ENCODE data around the gene HCN2. TPM values are rescaled to one million over a fixed set of nuclear protein-coding genes. Genes with fewer than 3 reads are reported as not detected.
"Not testable (repeated sequence)": the region's sequence is repeated elsewhere in the genome, so short reads cannot be mapped to it uniquely, and the experiment has no call there.

HCN2 gene
- total RNA-seq, 2 experiments from 2014 or later = 1.0 to 1.2 TPM

DNA sequence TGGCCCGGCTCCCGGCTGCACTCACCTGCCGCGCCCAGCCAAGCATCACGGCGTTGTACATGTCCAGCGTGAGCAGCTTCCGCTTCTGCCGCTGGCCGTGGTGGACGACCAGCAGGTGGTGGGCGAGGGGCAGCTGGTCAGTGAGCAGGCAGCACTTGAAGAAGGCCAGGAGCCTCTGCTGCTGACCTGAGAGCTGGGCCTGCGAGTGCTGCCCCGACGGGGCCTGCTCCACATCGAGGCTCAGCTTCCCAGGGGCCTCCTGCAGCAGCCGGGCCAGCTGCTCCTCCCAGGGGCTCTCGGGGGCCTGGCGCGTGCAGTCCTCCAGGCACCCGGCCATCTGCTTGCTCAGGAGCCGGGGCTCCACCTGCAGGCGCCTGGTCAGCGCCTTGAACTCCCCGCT lies 39.8 kb downstream of the HCN2 start:
- ATAC-seq (ENCODE audit: low read depth); H3K36me3 Mint-ChIP-seq; H3K27me3 Mint-ChIP-seq; H3K27ac Mint-ChIP-seq; POLR2A ChIA-PET; H3K9me3 Mint-ChIP-seq; DNase-seq; H3K4me3 Mint-ChIP-seq: not testable (repeated sequence)
- peaks cover 11% of the 10 kb centered on the region for H3K4me1 Mint-ChIP-seq

DNA sequence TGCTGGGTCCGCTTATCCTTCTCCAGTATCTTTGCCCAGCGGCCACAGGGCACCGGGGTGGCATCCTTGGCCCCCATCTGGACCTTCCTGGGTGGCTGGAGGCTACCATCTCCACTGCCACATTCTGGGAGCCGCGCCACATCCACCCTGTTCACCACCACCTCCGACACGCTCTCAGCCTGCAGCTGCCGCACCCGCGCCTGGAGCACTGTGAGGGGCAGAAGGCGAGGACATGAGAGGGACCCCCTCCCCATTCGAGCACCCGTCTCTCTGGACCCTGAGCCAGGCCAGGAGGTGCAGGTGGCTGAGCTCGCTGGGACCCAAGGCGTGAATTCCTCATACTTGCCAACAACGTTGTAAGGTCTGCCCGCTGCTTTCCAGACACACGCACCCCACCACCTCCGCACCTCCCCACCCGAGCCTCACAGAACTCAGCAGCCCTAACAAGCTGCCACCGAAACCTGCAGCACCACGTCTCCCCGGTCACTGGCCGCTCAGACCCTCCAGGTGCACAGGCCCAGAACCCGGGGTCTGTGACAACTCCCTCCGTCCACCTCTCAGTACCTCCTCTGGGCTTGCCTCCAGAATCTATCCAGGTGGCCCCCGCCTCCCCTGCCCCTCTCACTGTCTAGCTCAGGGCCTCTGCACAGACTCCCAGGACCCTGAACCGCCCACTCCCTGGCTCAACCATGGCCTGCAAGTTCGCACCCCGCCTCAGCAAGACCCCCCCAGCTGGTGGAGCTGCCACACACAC lies 40.5 kb downstream of the HCN2 start:
- Mint-ChIP-seq H3K36me3 (peaks cover 9% of the 10 kb centered on the region), H3K4me1 (peaks cover 11% of the 10 kb centered on the region), H3K4me3 (no peak overlapping the region), H3K9me3 (no peaks in the 10 kb centered on the region), H3K27ac (no peak overlapping the region), H3K27me3 (no peaks in the 10 kb centered on the region)
- POLR2A ChIA-PET = no interaction called here
- no peak for DNase-seq
- no peak for ATAC-seq (ENCODE audit: low read depth)

DNA sequence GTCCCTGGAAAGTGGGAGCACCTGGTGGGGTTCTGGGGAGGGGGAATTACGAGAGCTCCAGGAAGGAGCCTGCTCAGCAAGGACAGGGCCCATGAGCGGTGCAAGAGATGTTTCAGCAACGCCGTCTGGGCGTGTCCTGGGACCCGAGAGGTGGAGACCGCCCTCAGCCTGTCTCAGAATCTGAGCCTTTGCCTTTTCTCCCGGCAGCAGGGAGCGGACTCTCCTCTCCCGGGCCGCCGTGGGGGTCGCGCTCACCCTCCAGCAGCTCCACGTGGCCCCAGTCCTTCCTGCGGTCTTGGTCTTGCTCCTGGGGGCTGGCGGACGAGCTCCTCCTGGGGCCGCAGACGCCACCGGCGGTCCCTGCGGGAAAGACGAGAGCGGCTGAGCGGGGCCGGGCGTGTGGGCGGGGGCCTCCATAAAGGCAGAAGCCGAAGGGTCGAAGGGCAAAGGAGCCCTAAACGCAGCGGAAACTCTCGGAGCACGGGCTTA lies 42.9 kb downstream of the HCN2 start:
- no peaks in the 10 kb centered on the region for H3K9me3 Mint-ChIP-seq
- H3K4me1 Mint-ChIP-seq = peaks cover 9% of the 10 kb centered on the region
- DNase-seq = no peak
- peak overlapping the region; percentile 94 for H3K27ac Mint-ChIP-seq
- ATAC-seq (ENCODE audit: low read depth) = peak; percentile 24
- H3K27me3 Mint-ChIP-seq = no peaks in the 10 kb centered on the region
- H3K36me3 Mint-ChIP-seq = peaks cover 6% of the 10 kb centered on the region
- POLR2A ChIA-PET = interaction anchor here (0.8 to 1.4 kb wide), 4 partner anchors 27 to 100 kb away, joined by 3 to 4 read pairs (median 3); no protein-coding TSS in a partner anchor
- peak overlapping the region; percentile 87 for H3K4me3 Mint-ChIP-seq

DNA sequence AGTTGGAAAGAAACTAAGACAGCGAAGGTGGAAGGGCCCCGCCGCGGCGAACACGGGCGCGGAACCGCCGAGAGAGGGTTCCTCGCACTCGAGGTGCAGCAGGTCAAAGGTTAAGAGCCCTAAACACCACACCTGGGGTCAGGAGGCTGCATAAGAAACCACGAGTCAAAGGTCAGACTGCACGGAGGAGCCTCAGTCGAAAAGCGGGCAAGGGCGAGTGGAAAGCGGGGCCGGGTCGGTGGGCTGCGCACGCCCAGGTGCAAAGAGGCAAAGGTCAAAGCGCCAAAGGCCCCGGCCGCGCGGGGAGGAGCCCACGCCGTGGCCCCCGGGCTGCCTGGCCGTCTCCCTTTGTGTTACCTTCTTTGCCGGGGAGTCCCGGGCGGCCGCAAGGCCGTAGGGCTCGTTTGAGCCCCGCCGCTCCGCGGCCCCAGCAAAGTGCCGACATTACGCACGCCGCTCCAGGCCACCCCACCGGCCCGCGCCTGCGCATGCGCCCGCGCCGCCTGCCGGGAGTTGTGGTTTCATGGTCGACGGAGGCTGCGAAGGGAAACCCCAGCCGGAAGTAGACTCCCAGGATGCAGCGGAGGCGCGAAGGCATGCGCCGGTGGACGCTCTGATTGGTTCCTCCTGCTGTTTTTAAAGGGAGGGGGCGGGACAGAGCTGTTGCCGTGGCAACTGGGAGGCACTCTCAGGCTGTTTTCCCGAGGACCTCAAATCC lies 43.5 kb downstream of the HCN2 start, which contains the start of gene POLRMT:
POLRMT (minus strand) TSS at position 470 of the 718 bp plus-strand sequence; CDS start at position 445, 25 bp downstream.
- H3K9me3 Mint-ChIP-seq = no peaks in the 10 kb centered on the region
- peak within 1 kb of the TSS; percentile 94 for H3K27ac Mint-ChIP-seq
- no peaks in the 10 kb centered on the region for H3K27me3 Mint-ChIP-seq
- ATAC-seq (ENCODE audit: low read depth) = peak; percentile 95
- peaks cover 6% of the 10 kb centered on the region for H3K36me3 Mint-ChIP-seq
- POLR2A ChIA-PET = interaction anchor here (0.7 to 1.4 kb wide), 10 partner anchors 12 to 127 kb away, joined by 3 to 15 read pairs (median 3); partner anchors contain the start of gene RNF126
- DNase-seq = peak; percentile 95
- peaks cover 9% of the 10 kb centered on the region for H3K4me1 Mint-ChIP-seq
- peak within 1 kb of the TSS; percentile 87 for H3K4me3 Mint-ChIP-seq

DNA sequence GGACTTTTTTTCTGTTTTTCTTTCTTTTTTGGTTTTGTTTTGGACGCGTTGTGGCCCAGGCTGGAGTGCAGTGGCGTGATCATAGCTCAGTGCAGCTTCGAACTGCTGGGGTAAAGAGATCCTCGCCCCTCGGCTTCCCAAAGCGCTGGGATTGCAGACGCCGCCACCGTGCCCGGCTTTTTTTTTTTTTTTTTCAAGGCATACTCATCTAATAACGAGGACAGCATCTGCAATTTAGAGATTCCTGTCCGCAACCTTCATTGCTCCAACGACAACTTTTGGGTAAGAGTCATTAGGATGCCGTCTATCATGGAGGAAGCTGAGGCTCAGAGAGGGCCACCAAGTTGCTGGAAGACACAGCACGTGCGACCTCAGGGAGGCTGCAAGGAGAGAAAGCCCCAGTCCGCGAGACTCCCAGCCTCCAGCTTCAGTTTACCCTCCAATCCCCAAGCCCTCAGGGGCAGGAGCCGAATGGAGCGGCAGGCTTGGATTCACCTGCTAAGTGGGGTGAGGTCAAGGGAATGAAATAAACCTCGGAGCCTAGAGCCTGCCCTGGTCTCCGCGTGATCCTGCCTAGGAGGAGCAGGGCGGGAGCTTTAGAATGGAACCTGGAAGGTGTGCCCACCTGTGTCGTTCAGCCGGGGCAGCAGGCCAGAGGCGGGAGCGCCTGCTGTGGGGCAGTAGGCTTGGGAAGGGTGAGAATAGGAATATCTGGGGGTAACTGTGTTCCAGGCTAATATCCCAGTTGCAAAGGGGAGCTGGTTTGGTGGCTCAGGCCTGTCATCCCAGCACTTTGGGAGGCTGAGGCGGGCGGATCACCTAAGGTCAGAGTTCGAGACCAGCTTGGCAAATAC lies 44.3 kb downstream of the HCN2 start:
- H3K27ac Mint-ChIP-seq = peak overlapping the region; percentile 77
- no peaks in the 10 kb centered on the region for H3K9me3 Mint-ChIP-seq
- ATAC-seq (ENCODE audit: low read depth) = peak; percentile 1
- POLR2A ChIA-PET = interaction anchor here (0.7 to 1.4 kb wide), 14 partner anchors 11 to 635 kb away, joined by 3 to 15 read pairs (median 3); partner anchors contain the start of genes CDC34, CIRBP and RNF126
- peak overlapping the region; percentile 87 for H3K4me3 Mint-ChIP-seq
- peaks cover 7% of the 10 kb centered on the region for H3K4me1 Mint-ChIP-seq
- no peak for DNase-seq
- peaks cover 3% of the 10 kb centered on the region for H3K36me3 Mint-ChIP-seq
- no peaks in the 10 kb centered on the region for H3K27me3 Mint-ChIP-seq

DNA sequence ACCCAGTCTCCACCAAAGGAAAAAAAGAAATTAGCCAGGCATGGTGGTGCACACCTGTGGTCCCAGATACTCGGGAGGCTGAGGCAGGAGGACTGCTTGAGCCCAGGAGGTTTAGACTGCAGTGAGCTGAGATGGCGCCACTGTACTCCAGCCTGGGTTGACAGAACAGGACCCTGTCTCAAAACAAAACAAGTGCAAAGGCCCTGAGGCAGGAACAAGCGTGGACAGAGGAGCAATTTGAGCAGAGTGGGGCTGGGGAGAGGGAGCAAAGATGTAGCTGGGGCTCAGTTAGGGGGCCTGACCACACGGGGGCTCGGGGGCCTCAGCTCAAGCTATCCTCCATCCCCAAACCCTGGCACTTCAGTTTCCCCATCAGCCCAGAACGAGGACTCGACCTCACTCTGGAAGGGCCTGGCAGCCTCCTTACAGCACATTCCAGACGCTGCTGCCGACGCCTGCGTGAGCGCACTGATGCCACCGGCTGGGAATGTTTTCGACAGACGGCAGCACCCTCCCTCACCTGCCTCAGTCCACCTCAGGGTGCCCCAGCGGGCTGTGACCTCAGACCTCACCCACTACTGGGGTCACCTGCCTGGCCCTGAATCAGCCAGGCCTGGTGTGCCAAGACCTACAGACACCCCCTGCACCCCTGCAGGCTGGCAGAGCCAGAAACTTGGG lies 45.4 kb downstream of the HCN2 start:
- Mint-ChIP-seq H3K36me3 (peaks cover 2% of the 10 kb centered on the region), H3K4me3 (no peak overlapping the region), H3K9me3 (no peaks in the 10 kb centered on the region), H3K4me1 (peaks cover 10% of the 10 kb centered on the region), H3K27ac (no peak overlapping the region), H3K27me3 (peaks cover 2% of the 10 kb centered on the region)
- POLR2A ChIA-PET = interaction anchor here (1.0 to 1.1 kb wide), 2 partner anchors 21 to 634 kb away, joined by 3 read pairs; partner anchors contain the start of gene CIRBP
- ATAC-seq (ENCODE audit: low read depth) (no peak), DNase-seq (no peak)

DNA sequence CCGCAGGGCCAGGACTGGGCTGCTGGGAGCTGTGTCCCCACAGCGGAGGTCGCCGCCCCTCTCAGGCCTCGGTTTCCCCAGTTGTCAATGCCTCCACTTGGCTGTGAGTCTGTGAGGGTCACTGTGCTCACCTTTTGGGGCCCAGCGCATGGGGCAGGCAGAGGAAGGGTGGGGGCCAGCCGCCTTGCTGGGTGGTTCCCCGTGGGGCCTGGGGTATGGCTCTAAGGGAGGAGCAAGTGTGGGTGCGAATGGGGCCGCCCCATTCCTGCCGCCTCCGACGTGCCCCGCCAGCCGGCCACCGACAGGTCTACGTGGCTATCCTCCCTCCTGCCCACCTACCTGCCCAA lies 49.2 kb downstream of the HCN2 start:
- Mint-ChIP-seq H3K9me3 (no peaks in the 10 kb centered on the region), H3K4me3 (peak overlapping the region; percentile 88), H3K27ac (no peak overlapping the region), H3K27me3 (peaks cover 2% of the 10 kb centered on the region), H3K4me1 (peaks cover 6% of the 10 kb centered on the region), H3K36me3 (no peaks in the 10 kb centered on the region)
- no peak for DNase-seq
- ATAC-seq (ENCODE audit: low read depth) = no peak
- POLR2A ChIA-PET = no interaction called here

DNA sequence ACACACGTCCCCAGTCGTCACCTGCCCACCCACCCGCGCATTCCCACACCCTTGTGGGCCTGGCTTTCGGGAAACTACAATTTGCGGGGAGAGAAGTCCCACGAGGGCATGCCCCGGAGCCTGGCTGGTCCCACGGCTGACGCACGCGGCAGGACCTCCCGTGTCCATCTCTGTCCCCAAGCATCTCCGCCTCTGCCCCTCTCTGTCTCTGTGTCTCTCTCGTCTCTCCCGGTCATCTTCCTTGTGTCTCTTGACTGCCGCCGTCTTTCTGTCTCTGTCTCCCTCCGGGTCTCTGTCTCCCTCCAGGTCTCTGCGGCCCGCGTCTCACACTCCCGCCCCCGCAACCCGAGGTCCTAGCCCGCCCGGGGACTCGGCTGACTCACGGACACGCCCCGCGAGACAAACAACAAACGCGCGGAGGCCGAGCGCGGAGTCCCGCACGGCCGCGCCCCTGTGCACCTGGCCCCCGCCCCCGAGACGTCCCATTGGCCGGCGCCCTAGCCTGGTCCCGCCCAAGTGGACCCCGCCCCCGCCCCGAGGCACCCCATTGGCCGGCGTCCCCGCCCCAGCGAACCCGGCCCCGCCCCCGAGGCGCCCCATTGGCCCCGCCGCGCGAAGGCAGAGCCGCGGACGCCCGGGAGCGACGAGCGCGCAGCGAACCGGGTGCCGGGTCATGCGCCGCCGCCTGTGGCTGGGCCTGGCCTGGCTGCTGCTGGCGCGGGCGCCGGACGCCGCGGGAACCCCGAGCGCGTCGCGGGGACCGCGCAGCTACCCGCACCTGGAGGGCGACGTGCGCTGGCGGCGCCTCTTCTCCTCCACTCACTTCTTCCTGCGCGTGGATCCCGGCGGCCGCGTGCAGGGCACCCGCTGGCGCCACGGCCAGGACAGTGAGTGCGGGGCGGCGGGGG lies 49.8 kb downstream of the HCN2 start, which contains the start of gene FGF22:
FGF22 (plus strand) TSS at position 627 of the 908 bp plus-strand sequence; CDS start at position 674, 47 bp downstream.
- H3K27ac Mint-ChIP-seq = peak within 1 kb of the TSS; percentile 61
- POLR2A ChIA-PET = no interaction called here

DNA sequence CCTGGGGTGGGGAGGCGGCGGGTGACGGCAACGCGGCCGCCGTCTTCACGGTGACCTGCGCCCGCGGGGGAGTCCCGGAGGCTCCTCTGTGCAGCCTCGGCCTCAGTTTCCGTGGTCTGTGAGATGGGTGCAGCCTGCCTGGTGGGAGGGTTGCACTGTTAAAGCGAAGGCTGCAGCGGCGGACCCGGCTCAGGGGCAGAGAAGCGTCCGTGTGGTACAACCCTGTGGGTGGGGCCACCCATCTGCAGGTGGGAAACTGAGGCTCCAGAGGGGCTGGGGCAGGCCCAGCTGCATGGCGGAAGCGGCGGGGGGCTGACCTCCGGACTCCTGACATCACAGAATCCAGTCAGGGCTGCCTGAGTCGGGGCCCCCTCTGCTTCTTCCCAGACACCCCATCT lies 50.5 kb downstream of the HCN2 start:
- Mint-ChIP-seq H3K27ac (no peak overlapping the region), H3K9me3 (no peaks in the 10 kb centered on the region), H3K27me3 (peaks cover 2% of the 10 kb centered on the region), H3K4me3 (no peak overlapping the region), H3K4me1 (peaks cover 5% of the 10 kb centered on the region), H3K36me3 (peaks cover 2% of the 10 kb centered on the region)
- no peak for DNase-seq
- POLR2A ChIA-PET = no interaction called here
- no peak for ATAC-seq (ENCODE audit: low read depth)

More for the DNA sequence above, 49.8 kb downstream of the HCN2 start, which contains the start of gene FGF22:
- peaks cover 5% of the 10 kb centered on the region for H3K4me1 Mint-ChIP-seq
- ATAC-seq (ENCODE audit: low read depth) (peak; percentile 90), DNase-seq (peak; percentile 95)
- H3K36me3 Mint-ChIP-seq = no peaks in the 10 kb centered on the region
- peaks cover 2% of the 10 kb centered on the region for H3K27me3 Mint-ChIP-seq
- H3K9me3 Mint-ChIP-seq = no peaks in the 10 kb centered on the region
- peak within 1 kb of the TSS; percentile 88 for H3K4me3 Mint-ChIP-seq

DNA sequence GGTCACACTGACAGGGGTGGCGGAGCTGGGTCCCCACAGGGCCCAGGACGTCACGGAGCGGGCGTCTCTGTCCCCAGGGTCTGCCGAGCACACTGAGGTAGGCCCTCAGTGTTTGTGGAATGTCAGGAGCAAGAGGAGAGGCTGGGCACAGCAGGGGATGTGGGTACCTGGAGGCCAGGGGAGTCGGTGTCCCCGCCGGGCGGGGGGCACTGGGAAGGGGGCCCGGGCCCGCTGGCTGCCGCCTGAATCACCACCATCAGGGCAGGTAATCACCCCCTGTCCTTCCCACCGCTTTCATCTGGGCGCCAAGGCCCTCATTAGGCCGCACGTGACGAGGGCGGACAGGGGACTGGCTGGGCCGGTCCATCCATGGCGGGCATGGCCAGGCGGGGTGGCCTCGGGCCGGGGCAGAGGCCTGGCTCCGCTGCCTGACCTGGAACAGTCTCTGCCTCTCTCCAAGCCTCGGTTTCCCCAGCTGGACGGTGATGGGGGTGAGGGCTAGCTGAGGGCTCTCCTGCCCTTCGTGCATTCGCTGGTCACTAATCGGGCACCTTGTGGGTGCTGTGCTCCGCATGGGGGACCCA lies 51.0 kb downstream of the HCN2 start:
- DNase-seq = no peak
- POLR2A ChIA-PET = no interaction called here
- Mint-ChIP-seq H3K9me3 (no peaks in the 10 kb centered on the region), H3K27me3 (peaks cover 2% of the 10 kb centered on the region), H3K4me3 (no peak overlapping the region), H3K36me3 (peaks cover 2% of the 10 kb centered on the region), H3K4me1 (peaks cover 5% of the 10 kb centered on the region), H3K27ac (no peak overlapping the region)
- no peak for ATAC-seq (ENCODE audit: low read depth)

DNA sequence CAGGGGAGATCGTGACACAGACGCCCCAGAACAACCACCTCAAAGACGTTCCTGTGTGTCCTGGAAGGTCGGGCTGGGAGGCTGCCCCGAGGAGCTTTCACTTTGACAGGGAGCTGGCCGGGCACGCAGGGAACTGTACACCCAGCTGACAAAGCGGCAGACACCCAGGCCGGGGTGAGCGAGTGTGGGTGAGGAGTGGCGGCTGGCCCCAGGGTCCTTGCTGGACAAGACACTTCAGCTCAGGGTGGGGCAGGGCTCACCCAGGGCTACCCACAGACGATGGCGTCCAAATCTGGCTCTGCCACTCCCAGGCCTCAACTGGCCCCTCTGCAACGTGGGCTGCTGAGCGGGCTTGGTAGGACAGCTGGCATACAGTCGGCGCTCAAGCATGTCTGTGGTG lies 52.0 kb downstream of the HCN2 start:
- no peak overlapping the region for H3K27ac Mint-ChIP-seq
- H3K36me3 Mint-ChIP-seq = peaks cover 2% of the 10 kb centered on the region
- no peaks in the 10 kb centered on the region for H3K9me3 Mint-ChIP-seq
- peaks cover 5% of the 10 kb centered on the region for H3K4me1 Mint-ChIP-seq
- no peak overlapping the region for H3K4me3 Mint-ChIP-seq
- DNase-seq (no peak), ATAC-seq (ENCODE audit: low read depth) (no peak)
- peaks cover 2% of the 10 kb centered on the region for H3K27me3 Mint-ChIP-seq
- POLR2A ChIA-PET = no interaction called here

Data from activated naive CD8-positive, alpha-beta T cell treated with anti-CD3 and anti-CD28 coated beads, Interleukin-2, amount 10 ng/mL, durations not matched to agents 7 days and 5 days (primary cell).